Hepatocyte (in vitro differentiated cells): Measurements from ENCODE around the gene ABLIM2.
A peak's percentile ranks its signal among the peaks of the same experiment; 100 is the strongest.

Source experiments
- EZH2 ChIP-seq: fragments of 200-600 bp; sonication (generic); IDR thresholded peaks from 2 replicates; pipeline ENCODE4 v1.6.1; 2016; ENCODE audit warnings: antibody characterized with exemption, mild to moderate bottlenecking, borderline replicate concordance
- TF ChIP-seq, protein P1 (sequence below): fragments of 200-600 bp; sonication (generic); IDR thresholded peaks from 2 replicates; pipeline ENCODE4 v1.5.1; 2016; ENCODE audit warnings: antibody characterized with exemption, mild to moderate bottlenecking; ENCODE audit not compliant: poor library complexity

DNA sequence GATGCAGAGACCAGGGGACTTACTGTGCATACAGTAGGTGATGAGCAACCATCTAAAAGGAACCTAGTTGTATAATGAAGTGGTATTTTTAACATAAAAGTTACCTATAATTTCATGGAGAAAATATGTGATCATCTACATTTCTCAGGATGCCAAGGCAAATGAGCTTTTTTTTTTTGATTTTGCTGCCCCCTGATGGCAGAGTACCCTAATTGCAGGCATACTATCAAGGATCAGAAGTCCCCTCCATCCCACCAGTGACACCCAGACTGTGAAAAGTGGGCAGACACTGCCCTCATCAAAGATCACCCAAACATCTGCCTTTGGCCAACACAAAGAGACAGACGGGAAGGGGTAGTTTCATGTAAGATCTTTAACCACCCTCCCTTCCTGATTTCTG lies 9.6 kb upstream of the ABLIM2 start:
- TF ChIP-seq, protein P1, sequence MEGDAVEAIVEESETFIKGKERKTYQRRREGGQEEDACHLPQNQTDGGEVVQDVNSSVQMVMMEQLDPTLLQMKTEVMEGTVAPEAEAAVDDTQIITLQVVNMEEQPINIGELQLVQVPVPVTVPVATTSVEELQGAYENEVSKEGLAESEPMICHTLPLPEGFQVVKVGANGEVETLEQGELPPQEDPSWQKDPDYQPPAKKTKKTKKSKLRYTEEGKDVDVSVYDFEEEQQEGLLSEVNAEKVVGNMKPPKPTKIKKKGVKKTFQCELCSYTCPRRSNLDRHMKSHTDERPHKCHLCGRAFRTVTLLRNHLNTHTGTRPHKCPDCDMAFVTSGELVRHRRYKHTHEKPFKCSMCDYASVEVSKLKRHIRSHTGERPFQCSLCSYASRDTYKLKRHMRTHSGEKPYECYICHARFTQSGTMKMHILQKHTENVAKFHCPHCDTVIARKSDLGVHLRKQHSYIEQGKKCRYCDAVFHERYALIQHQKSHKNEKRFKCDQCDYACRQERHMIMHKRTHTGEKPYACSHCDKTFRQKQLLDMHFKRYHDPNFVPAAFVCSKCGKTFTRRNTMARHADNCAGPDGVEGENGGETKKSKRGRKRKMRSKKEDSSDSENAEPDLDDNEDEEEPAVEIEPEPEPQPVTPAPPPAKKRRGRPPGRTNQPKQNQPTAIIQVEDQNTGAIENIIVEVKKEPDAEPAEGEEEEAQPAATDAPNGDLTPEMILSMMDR = peak; percentile 44
- TF ChIP-seq EZH2 = no peak
